SU-DHL-6 (cell line): ENCODE data around the gene TMEM8B.

Experiments
- H2AFZ ChIP-seq: fragments of 200-600 bp; sonication (generic); 2 replicates; pipeline ENCODE4 v1.6.1; 2014; ENCODE audit warnings: low read depth, mild to moderate bottlenecking, moderate library complexity, mixed read lengths, antibody characterized with exemption, low read length; ENCODE audit not compliant: severe bottlenecking
- H3F3A ChIP-seq: fragments of 200-600 bp; shearing (Covaris generic); 2 replicates; pipeline ENCODE4 v1.6.0; 2016; ENCODE audit warnings: antibody characterized with exemption, mild to moderate bottlenecking; ENCODE audit not compliant: insufficient read depth
- H3K27ac ChIP-seq: fragments of 200-600 bp; sonication (generic); 2 replicates; pipeline ENCODE4 v1.5.1; 2016; ENCODE audit warnings: low read depth, mild to moderate bottlenecking, low read length, moderate library complexity, mixed read lengths
- H3K27me3 ChIP-seq: fragments of 200-600 bp; sonication (generic), shearing (Covaris generic); 2 replicates; pipeline ENCODE4 v1.6.0; 2014; ENCODE audit warnings: mild to moderate bottlenecking, low read length
- H3K36me3 ChIP-seq: fragments of 200-600 bp; sonication (generic); 2 replicates; pipeline ENCODE4 v1.6.1; 2014; ENCODE audit warnings: mild to moderate bottlenecking, low read length, mixed read lengths
- H3K4me2 ChIP-seq: fragments of 300-600, 200-600 bp; shearing (Covaris generic), sonication (generic); 2 replicates; pipeline ENCODE4 v1.6.0; 2014; ENCODE audit warnings: low read length, low read depth, mild to moderate bottlenecking; ENCODE audit not compliant: poor library complexity, severe bottlenecking
- H3K4me3 ChIP-seq: fragments of 200-600 bp; sonication (generic); 2 replicates; pipeline ENCODE4 v1.5.1; 2014; ENCODE audit warnings: antibody characterized with exemption, low read length, mild to moderate bottlenecking, mixed read lengths; ENCODE audit not compliant: insufficient read depth, poor library complexity, severe bottlenecking
- H3K79me2 ChIP-seq: fragments of 200-600 bp; sonication (generic); 2 replicates; pipeline ENCODE4 v1.6.1; 2014; ENCODE audit warnings: mild to moderate bottlenecking, low read length, moderate library complexity; ENCODE audit not compliant: insufficient read depth
- H3K9ac ChIP-seq: fragments of 200-600 bp; sonication (generic); 2 replicates; pipeline ENCODE4 v1.7.0; 2014; ENCODE audit warnings: mild to moderate bottlenecking, low read length
- H3K9me2 ChIP-seq: fragments of 200-600 bp; sonication (generic); replicated peaks from 2 replicates; pipeline ENCODE4 v1.6.1; 2014; ENCODE audit warnings: low read length; ENCODE audit not compliant: insufficient read depth
- H3K9me3 ChIP-seq: fragments of 200-600 bp; sonication (generic); 2 replicates; pipeline ENCODE4 v1.6.1; 2014; ENCODE audit warnings: low read length, mixed read lengths; ENCODE audit not compliant: insufficient read depth
- H4K20me1 ChIP-seq: fragments of 200-600 bp; sonication (generic); 2 replicates; pipeline ENCODE4 v1.6.1; 2014; ENCODE audit warnings: low read depth, mild to moderate bottlenecking, antibody characterized with exemption, low read length, moderate library complexity, mixed read lengths
- CTCF ChIP-seq: fragments of 200-600 bp; sonication (generic); IDR thresholded peaks from one replicate; pipeline ENCODE4 v1.5.1; 2017; ENCODE audit warnings: antibody characterized with exemption, mild to moderate bottlenecking, low read length, moderate library complexity; ENCODE audit not compliant: insufficient read depth, poor library complexity, severe bottlenecking
- EZH2phosphoT487 ChIP-seq: fragments of 200-600 bp; sonication (generic), shearing (Covaris generic); conservative IDR thresholded peaks from 2 replicates; pipeline ENCODE4 v1.6.1; 2018; ENCODE audit warnings: mild to moderate bottlenecking, antibody characterized with exemption, low read length, moderate library complexity, mixed read lengths

Gene TMEM8B

GRCh38 chr9:35814106-35814840, 14.8 kb upstream of the TMEM8B start:
- H4K20me1 ChIP-seq, result no peaks in the 10 kb centered on the region
- H2AFZ ChIP-seq, result peak overlapping the region; percentile 37
- TF ChIP-seq CTCF, result peak; percentile 38
- TF ChIP-seq EZH2phosphoT487, result no peak

DNA sequence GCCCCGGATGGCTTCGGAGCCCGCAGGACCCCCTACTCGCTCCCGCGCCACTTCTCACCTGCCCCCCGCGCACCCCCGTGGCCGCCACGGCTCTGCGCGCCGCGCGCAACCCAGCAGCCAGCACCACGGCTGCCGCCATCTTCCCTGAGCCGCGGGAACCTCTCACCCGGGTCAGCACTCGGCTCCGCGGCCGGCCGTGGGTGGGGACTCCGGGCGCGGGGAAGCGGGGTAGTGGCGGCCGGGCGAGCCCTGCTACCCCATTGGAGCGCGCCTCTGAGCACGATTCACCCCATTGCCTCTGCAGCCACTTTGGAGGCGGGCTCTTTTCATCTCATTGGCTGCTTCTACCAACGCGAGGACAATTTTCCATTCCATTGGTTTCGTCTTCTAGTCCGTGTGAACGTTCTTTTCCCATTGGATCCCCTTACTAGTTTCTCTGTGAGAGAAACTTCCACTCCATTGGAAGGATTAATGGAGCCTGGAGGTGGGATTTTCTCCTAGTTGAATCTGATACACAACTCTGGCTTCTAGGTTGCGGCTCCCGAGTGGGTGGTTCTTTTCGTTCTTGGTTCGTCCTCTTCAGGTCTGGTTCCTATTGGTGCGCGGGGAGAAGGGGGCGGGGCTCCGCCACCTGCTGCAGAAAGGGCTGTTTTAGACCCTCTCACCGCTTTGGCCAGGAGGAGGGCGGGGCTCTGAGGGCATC, 14.0 kb upstream of the TMEM8B start, which contains the start of gene HINT2:
HINT2 (minus strand) TSS at position 202 of the 703 bp plus-strand sequence; CDS start at position 139, 63 bp downstream.
- peak within 1 kb of the TSS; percentile 64 for H3K4me3 ChIP-seq
- H3K79me2 ChIP-seq, result no peaks in the 10 kb centered on the region
- peak within 1 kb of the TSS; percentile 88 for H3K9ac ChIP-seq
- H3K4me2 ChIP-seq, result peak within 1 kb of the TSS; percentile 93
- TF ChIP-seq CTCF (no peak), EZH2phosphoT487 (no peak)
- H3K9me3 ChIP-seq, result no peaks in the 10 kb centered on the region
- no peaks in the 10 kb centered on the region for H3K36me3 ChIP-seq
- peaks cover 22% of the 10 kb centered on the region for H3F3A ChIP-seq
- H3K27ac ChIP-seq, result peak within 1 kb of the TSS; percentile 76
- H3K9me2 ChIP-seq, result no peaks in the 10 kb centered on the region
- H4K20me1 ChIP-seq, result no peaks in the 10 kb centered on the region
- peak within 1 kb of the TSS; percentile 72 for H2AFZ ChIP-seq
- H3K27me3 ChIP-seq, result no peaks in the 10 kb centered on the region

More at GRCh38 chr9:35814106-35814840, 14.8 kb upstream of the TMEM8B start:
- Histone ChIP-seq H3K4me3 (peak overlapping the region; percentile 64), H3K9ac (peak overlapping the region; percentile 88), H3K36me3 (no peaks in the 10 kb centered on the region), H3K4me2 (peak overlapping the region; percentile 93), H3K9me2 (no peaks in the 10 kb centered on the region), H3K9me3 (no peaks in the 10 kb centered on the region), H3K79me2 (no peaks in the 10 kb centered on the region), H3F3A (peaks cover 22% of the 10 kb centered on the region), H3K27me3 (no peaks in the 10 kb centered on the region), H3K27ac (peak overlapping the region; percentile 76)

GRCh38 chr9:35816708-35817107, 12.3 kb upstream of the TMEM8B start:
- Histone ChIP-seq H3K4me2 (no peak overlapping the region), H3K9me3 (no peaks in the 10 kb centered on the region), H3K9ac (no peak overlapping the region), H3K27ac (no peak overlapping the region), H3K36me3 (no peaks in the 10 kb centered on the region), H2AFZ (no peak overlapping the region), H3K27me3 (no peaks in the 10 kb centered on the region), H3F3A (peaks cover 19% of the 10 kb centered on the region), H3K9me2 (no peaks in the 10 kb centered on the region), H3K4me3 (no peak overlapping the region), H4K20me1 (no peaks in the 10 kb centered on the region), H3K79me2 (no peaks in the 10 kb centered on the region)
- TF ChIP-seq EZH2phosphoT487, result no peak
- TF ChIP-seq CTCF, result no peak
